ENCODE data around the gene SLC1A7.

DNA sequence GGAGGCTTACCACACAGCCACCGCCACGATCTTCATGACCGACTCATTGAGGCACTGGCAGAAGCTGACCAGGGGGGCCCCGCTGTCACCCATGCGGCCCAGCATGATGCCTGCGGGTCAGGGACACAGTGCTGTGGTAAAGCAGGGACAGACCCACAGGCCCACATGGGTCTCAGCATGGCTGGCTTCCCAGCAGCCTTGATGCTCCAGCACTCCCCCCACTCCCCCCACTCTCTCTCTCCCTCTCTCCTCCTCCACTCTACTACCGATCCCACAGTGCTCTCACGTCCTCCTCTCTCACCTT lies 49.0 kb downstream of the SLC1A7 start:
- TF ChIP-seq, protein P1, sequence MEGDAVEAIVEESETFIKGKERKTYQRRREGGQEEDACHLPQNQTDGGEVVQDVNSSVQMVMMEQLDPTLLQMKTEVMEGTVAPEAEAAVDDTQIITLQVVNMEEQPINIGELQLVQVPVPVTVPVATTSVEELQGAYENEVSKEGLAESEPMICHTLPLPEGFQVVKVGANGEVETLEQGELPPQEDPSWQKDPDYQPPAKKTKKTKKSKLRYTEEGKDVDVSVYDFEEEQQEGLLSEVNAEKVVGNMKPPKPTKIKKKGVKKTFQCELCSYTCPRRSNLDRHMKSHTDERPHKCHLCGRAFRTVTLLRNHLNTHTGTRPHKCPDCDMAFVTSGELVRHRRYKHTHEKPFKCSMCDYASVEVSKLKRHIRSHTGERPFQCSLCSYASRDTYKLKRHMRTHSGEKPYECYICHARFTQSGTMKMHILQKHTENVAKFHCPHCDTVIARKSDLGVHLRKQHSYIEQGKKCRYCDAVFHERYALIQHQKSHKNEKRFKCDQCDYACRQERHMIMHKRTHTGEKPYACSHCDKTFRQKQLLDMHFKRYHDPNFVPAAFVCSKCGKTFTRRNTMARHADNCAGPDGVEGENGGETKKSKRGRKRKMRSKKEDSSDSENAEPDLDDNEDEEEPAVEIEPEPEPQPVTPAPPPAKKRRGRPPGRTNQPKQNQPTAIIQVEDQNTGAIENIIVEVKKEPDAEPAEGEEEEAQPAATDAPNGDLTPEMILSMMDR (conservative IDR thresholded peaks at IDR 0.05; ENCODE audit: low read depth in 2 of 2): no peak
- TF ChIP-seq JUNB (IDR thresholded peaks at IDR 0.05; ENCODE audit: unreplicated experiment) (no peak), EZH2 (IDR thresholded peaks at IDR 0.05; ENCODE audit: low read depth, unreplicated experiment) (no peak), EZH2phosphoT487 (IDR thresholded peaks at IDR 0.05; ENCODE audit: unreplicated experiment) (no peak), ZNF114 (CRISPR knock-in tag; IDR thresholded peaks at IDR 0.05) (no peak)
- TF ChIP-seq, protein P2, sequence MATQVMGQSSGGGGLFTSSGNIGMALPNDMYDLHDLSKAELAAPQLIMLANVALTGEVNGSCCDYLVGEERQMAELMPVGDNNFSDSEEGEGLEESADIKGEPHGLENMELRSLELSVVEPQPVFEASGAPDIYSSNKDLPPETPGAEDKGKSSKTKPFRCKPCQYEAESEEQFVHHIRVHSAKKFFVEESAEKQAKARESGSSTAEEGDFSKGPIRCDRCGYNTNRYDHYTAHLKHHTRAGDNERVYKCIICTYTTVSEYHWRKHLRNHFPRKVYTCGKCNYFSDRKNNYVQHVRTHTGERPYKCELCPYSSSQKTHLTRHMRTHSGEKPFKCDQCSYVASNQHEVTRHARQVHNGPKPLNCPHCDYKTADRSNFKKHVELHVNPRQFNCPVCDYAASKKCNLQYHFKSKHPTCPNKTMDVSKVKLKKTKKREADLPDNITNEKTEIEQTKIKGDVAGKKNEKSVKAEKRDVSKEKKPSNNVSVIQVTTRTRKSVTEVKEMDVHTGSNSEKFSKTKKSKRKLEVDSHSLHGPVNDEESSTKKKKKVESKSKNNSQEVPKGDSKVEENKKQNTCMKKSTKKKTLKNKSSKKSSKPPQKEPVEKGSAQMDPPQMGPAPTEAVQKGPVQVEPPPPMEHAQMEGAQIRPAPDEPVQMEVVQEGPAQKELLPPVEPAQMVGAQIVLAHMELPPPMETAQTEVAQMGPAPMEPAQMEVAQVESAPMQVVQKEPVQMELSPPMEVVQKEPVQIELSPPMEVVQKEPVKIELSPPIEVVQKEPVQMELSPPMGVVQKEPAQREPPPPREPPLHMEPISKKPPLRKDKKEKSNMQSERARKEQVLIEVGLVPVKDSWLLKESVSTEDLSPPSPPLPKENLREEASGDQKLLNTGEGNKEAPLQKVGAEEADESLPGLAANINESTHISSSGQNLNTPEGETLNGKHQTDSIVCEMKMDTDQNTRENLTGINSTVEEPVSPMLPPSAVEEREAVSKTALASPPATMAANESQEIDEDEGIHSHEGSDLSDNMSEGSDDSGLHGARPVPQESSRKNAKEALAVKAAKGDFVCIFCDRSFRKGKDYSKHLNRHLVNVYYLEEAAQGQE (IDR thresholded peaks at IDR 0.05; ENCODE audit: unreplicated experiment): no peak
